Measurements from ENCODE around the gene ZNF783. TPM values are rescaled to one million over a fixed set of nuclear protein-coding genes. Genes with fewer than 3 reads are reported as not detected.

Gene ZNF783
- total and polyA plus RNA-seq, 4 experiments from 2014 or later = 2.7 to 43.5 (median 25.3) TPM

GRCh38 chr7:149289856-149290255, 27.9 kb downstream of the ZNF783 start:
- peaks cover 5 to 6% of the 10 kb centered on the region in 2 donors for H3K36me3 Mint-ChIP-seq
- Histone ChIP-seq H3K4me1 (ENCODE audit: insufficient read depth, low read length) (peaks cover 24% of the 10 kb centered on the region), H3K9me3 (ENCODE audit: control insufficient read depth in 1 of 2, low read length in 2 of 2) (no peaks in the 10 kb centered on the region), H3K36me3 (ENCODE audit: insufficient read depth, low read length) (no peaks in the 10 kb centered on the region), H3K27ac (ENCODE audit: low read depth, low read length) (no peak overlapping the region), H3K4me3 (ENCODE audit: low read length in 2 of 2) (no peak overlapping the region), H3K27me3 (ENCODE audit: insufficient read depth, low read length) (no peaks in the 10 kb centered on the region)
- no peak overlapping the region for H3K4me3 Mint-ChIP-seq
- intact Hi-C loops (cut with micrococcal nuclease) = no loop called here
- no peak overlapping the region for H3K27ac Mint-ChIP-seq
- ChIA-PET POLR2A (ENCODE audit: partially characterized antibody) (no interaction called here), CTCF (ENCODE audit: partially characterized antibody) (no interaction called here)
- peaks cover 19 to 35% (median 29%) of the 10 kb centered on the region in 4 donors for H3K4me1 Mint-ChIP-seq
- no peaks in the 10 kb centered on the region for H3K27me3 Mint-ChIP-seq
- DNase-seq = no peak
- H3K9me3 Mint-ChIP-seq = no peaks in the 10 kb centered on the region

DNA sequence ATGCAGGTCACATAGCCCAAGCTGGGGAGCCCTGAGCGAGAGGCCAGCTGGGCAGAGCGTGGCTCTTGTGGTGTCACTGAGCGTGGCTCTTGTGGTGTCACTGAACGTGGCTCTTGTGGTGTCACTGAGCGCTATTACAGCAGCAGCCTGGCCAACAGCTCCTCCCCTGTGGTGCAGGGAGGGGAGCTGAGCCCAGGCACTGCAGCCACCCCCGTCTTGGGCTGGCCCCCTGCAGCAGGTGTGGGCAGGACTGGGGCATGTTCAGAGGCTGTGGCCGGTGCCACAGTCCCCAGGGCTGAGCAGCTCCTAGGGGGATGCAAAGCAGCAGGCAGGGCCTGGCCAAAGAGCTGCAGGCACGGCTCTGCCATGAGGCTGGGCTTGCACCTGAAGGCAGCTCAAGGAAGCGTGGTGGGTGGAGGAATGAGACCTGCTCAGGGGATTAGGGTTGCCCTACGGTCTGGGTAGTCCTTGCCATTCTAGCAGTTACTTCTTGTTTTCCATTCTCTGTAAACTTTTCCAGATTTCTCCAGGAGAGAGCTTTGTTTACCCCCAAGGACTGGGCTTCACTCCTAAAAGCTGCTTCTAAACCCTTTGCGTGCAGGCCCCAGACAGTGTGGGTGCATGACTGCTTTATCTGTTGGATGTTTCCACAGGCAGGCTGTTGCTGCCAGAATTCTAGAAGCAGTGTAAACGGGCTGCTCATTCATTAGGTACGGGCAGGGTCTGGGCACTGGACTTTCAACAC, 29.2 kb downstream of the ZNF783 start:
- Histone ChIP-seq H3K36me3 (ENCODE audit: insufficient read depth, low read length) (no peaks in the 10 kb centered on the region), H3K4me3 (ENCODE audit: low read length in 2 of 2) (no peak overlapping the region), H3K4me1 (ENCODE audit: insufficient read depth, low read length) (peaks cover 14% of the 10 kb centered on the region), H3K27me3 (ENCODE audit: insufficient read depth, low read length) (no peaks in the 10 kb centered on the region), H3K9me3 (ENCODE audit: control insufficient read depth in 1 of 2, low read length in 2 of 2) (no peaks in the 10 kb centered on the region), H3K27ac (ENCODE audit: low read depth, low read length) (no peak overlapping the region)
- peaks cover 11 to 23% (median 19%) of the 10 kb centered on the region in 4 donors for H3K4me1 Mint-ChIP-seq
- no peaks in the 10 kb centered on the region for H3K27me3 Mint-ChIP-seq
- H3K27ac Mint-ChIP-seq = peak overlapping the region in 2 of 7 donors; percentile 35 to 43
- DNase-seq = no peak
- CTCF ChIA-PET (ENCODE audit: partially characterized antibody) = interaction anchor here (1.0 kb wide), 1 partner anchor 19 kb away, joined by 3 read pairs; no protein-coding TSS in a partner anchor
- H3K9me3 Mint-ChIP-seq = no peaks in the 10 kb centered on the region
- peaks cover 5 to 6% of the 10 kb centered on the region in 2 donors for H3K36me3 Mint-ChIP-seq
- intact Hi-C loops (cut with micrococcal nuclease) = no loop called here
- POLR2A ChIA-PET (ENCODE audit: partially characterized antibody) = no interaction called here
- H3K4me3 Mint-ChIP-seq = no peak overlapping the region

- ChIA-PET CTCF (ENCODE audit: partially characterized antibody) (no interaction called here), POLR2A (ENCODE audit: partially characterized antibody) (no interaction called here)
- Mint-ChIP-seq H3K27me3 (no peaks in the 10 kb centered on the region), H3K4me3 (no peak overlapping the region), H3K27ac (no peak overlapping the region), H3K9me3 (no peaks in the 10 kb centered on the region), H3K4me1 (peaks cover 8 to 17% (median 12%) of the 10 kb centered on the region in 4 donors), H3K36me3 (peaks cover 5 to 6% of the 10 kb centered on the region in 2 donors)
- intact Hi-C loops (cut with micrococcal nuclease) = no loop called here
- Histone ChIP-seq H3K4me1 (ENCODE audit: insufficient read depth, low read length) (peaks cover 7% of the 10 kb centered on the region), H3K9me3 (ENCODE audit: control insufficient read depth in 1 of 2, low read length in 2 of 2) (no peaks in the 10 kb centered on the region), H3K27ac (ENCODE audit: low read depth, low read length) (no peak overlapping the region), H3K4me3 (ENCODE audit: low read length in 2 of 2) (no peak overlapping the region), H3K36me3 (ENCODE audit: insufficient read depth, low read length) (no peaks in the 10 kb centered on the region), H3K27me3 (ENCODE audit: insufficient read depth, low read length) (no peaks in the 10 kb centered on the region)
- DNase-seq = no peak
Measured at GRCh38 chr7:149291781-149292461, 29.9 kb downstream of the ZNF783 start.

DNA sequence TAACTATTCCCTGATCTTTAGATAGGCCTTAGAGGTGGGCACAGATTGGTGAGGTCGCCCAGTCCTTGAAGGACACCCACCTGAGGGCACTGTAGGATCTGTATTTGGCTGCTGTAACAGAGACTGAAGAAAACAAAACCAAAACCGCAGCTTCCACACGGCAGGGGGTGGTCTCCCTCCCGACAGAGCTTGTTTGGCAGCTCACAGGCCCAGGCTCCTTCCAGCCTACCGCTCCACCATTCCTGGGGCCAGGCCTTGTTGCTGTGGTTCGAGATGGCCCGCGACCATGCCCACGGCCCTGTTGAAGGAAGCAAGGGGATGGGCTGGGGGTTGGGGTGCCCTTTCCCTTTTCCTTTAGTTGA, 30.4 kb downstream of the ZNF783 start:
- H3K27me3 Mint-ChIP-seq = no peaks in the 10 kb centered on the region
- no peak overlapping the region for H3K4me3 ChIP-seq (ENCODE audit: low read length in 2 of 2)
- H3K36me3 Mint-ChIP-seq = peaks cover 5 to 6% of the 10 kb centered on the region in 2 donors
- ChIA-PET POLR2A (ENCODE audit: partially characterized antibody) (no interaction called here), CTCF (ENCODE audit: partially characterized antibody) (no interaction called here)
- H3K36me3 ChIP-seq (ENCODE audit: insufficient read depth, low read length) = no peaks in the 10 kb centered on the region
- H3K4me1 Mint-ChIP-seq = peaks cover 4 to 16% (median 8%) of the 10 kb centered on the region in 4 donors
- peak overlapping the region in 1 of 8 donors; percentile 13 for H3K4me3 Mint-ChIP-seq
- peaks cover 2% of the 10 kb centered on the region for H3K4me1 ChIP-seq (ENCODE audit: insufficient read depth, low read length)
- no peaks in the 10 kb centered on the region for H3K9me3 Mint-ChIP-seq
- no peak overlapping the region for H3K27ac ChIP-seq (ENCODE audit: low read depth, low read length)
- DNase-seq = no peak
- no peaks in the 10 kb centered on the region for H3K27me3 ChIP-seq (ENCODE audit: insufficient read depth, low read length)
- H3K27ac Mint-ChIP-seq = no peak overlapping the region
- intact Hi-C loops (cut with micrococcal nuclease) = no loop called here
- no peaks in the 10 kb centered on the region for H3K9me3 ChIP-seq (ENCODE audit: control insufficient read depth in 1 of 2, low read length in 2 of 2)

DNA sequence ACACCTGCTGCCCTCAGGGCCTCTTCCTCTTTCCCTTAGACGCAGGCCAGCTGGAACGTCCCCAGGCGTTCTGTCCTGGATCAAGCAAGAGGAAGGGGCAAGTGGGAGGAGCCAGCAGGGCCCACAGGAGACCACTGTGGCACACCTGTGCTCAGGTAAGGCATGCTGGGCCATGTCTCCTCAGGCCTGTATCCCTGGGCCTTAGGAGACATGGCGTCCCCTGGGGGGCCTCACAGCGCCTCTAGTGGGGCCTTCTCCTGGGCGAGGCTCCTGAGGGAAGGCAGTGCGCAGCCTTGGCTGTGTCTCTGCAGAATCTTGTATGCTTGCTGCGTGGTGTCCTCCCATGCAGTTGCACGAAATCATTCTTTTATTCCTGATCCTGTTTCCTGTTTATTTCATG, 31.3 kb downstream of the ZNF783 start:
- no peak overlapping the region for H3K27ac ChIP-seq (ENCODE audit: low read depth, low read length)
- no peaks in the 10 kb centered on the region for H3K9me3 Mint-ChIP-seq
- H3K27me3 ChIP-seq (ENCODE audit: insufficient read depth, low read length) = no peaks in the 10 kb centered on the region
- no peaks in the 10 kb centered on the region for H3K9me3 ChIP-seq (ENCODE audit: control insufficient read depth in 1 of 2, low read length in 2 of 2)
- DNase-seq = no peak
- POLR2A ChIA-PET (ENCODE audit: partially characterized antibody) = no interaction called here
- H3K36me3 ChIP-seq (ENCODE audit: insufficient read depth, low read length) = no peaks in the 10 kb centered on the region
- intact Hi-C loops (cut with micrococcal nuclease) = no loop called here
- H3K36me3 Mint-ChIP-seq = peaks cover 5 to 6% of the 10 kb centered on the region in 2 donors
- CTCF ChIA-PET (ENCODE audit: partially characterized antibody) = no interaction called here
- H3K4me1 Mint-ChIP-seq = peaks cover 0 to 7% (median 4%) of the 10 kb centered on the region in 4 donors
- no peaks in the 10 kb centered on the region for H3K4me1 ChIP-seq (ENCODE audit: insufficient read depth, low read length)
- peak overlapping the region in 2 of 7 donors; percentile 5 to 37 for H3K27ac Mint-ChIP-seq
- H3K27me3 Mint-ChIP-seq = no peaks in the 10 kb centered on the region
- H3K4me3 ChIP-seq (ENCODE audit: low read length in 2 of 2) = no peak overlapping the region
- H3K4me3 Mint-ChIP-seq = no peak overlapping the region

- H3K4me1 Mint-ChIP-seq = peaks cover 0 to 5% (median 4%) of the 10 kb centered on the region in 4 donors
- POLR2A ChIA-PET (ENCODE audit: partially characterized antibody) = no interaction called here
- H3K9me3 Mint-ChIP-seq = peaks cover 0 to 5% (median 0%) of the 10 kb centered on the region in 8 donors
- DNase-seq = no peak
- CTCF ChIA-PET (ENCODE audit: partially characterized antibody) = no interaction called here
- Histone ChIP-seq H3K27me3 (ENCODE audit: insufficient read depth, low read length) (no peaks in the 10 kb centered on the region), H3K36me3 (ENCODE audit: insufficient read depth, low read length) (no peaks in the 10 kb centered on the region), H3K4me3 (ENCODE audit: low read length in 2 of 2) (no peak overlapping the region), H3K9me3 (ENCODE audit: control insufficient read depth in 1 of 2, low read length in 2 of 2) (no peaks in the 10 kb centered on the region), H3K4me1 (ENCODE audit: insufficient read depth, low read length) (no peaks in the 10 kb centered on the region), H3K27ac (ENCODE audit: low read depth, low read length) (no peak overlapping the region)
- intact Hi-C loops (cut with micrococcal nuclease) = no loop called here
- H3K36me3 Mint-ChIP-seq = peaks cover 5 to 6% of the 10 kb centered on the region in 2 donors
- H3K4me3 Mint-ChIP-seq = no peak overlapping the region
- H3K27me3 Mint-ChIP-seq = no peaks in the 10 kb centered on the region
- H3K27ac Mint-ChIP-seq = peak overlapping the region in 1 of 7 donors; percentile 47
Measured at GRCh38 chr7:149293946-149294633, 32.1 kb downstream of the ZNF783 start.
